ENCODE results near the gene GDAP1L1. TPM values are rescaled to one million over a fixed set of nuclear protein-coding genes. Genes with fewer than 3 reads are reported as not detected.

GDAP1L1 gene
- total and polyA plus RNA-seq, 2 experiments from 2014 or later = 0.77 to 2.2 TPM

DNA sequence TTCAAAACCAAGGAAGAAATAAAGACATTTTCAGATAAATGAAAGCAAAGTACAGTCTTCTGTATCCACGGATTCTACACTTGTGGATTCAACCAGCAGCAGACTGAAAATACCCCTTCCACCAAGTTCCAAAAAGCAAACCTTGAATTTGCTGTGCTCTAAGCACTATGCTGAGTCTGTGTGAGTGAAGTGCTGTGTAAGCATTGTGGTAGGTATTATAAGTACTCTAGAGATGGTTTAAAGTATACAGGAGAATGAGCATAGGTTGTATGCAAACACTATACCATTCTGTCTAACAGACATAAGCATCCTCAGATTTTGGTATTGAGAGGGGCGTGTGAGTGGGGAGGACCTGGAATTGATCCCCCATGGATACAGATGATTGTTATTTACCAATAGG is 46.1 kb upstream of the GDAP1L1 start:
- H4K20me1 ChIP-seq (ENCODE audit: insufficient read depth, poor library complexity, severe bottlenecking) = peaks cover 5% of the 10 kb centered on the region
- no peaks in the 10 kb centered on the region for H3K36me3 ChIP-seq (replicated peaks; ENCODE audit: insufficient read depth, low read depth)
- no peaks in the 10 kb centered on the region for H3K9me2 ChIP-seq (replicated peaks; ENCODE audit: insufficient read depth)
- no peak overlapping the region for H2AFZ ChIP-seq
- no peak for DNase-seq (ENCODE audit: low spot score)
- H3K27me3 ChIP-seq = no peaks in the 10 kb centered on the region
- no peak overlapping the region for H3K4me2 ChIP-seq
- H3K9me3 ChIP-seq (ENCODE audit: low read depth) = no peaks in the 10 kb centered on the region
- peaks cover 57% of the 10 kb centered on the region for H3K79me2 ChIP-seq
- WGBS (ENCODE audit: low lambda C conversion rate, missing lambda C conversion rate) = 96% methylated on average over 2 of the region's 2 CpGs
- no peak overlapping the region for H3K27ac ChIP-seq
- no peak overlapping the region for H3K4me3 ChIP-seq
- no peak for TF ChIP-seq EZH2 (IDR thresholded peaks at IDR 0.05; ENCODE audit: borderline replicate concordance)
- no peaks in the 10 kb centered on the region for H3K4me1 ChIP-seq (ENCODE audit: insufficient read depth)

DNA sequence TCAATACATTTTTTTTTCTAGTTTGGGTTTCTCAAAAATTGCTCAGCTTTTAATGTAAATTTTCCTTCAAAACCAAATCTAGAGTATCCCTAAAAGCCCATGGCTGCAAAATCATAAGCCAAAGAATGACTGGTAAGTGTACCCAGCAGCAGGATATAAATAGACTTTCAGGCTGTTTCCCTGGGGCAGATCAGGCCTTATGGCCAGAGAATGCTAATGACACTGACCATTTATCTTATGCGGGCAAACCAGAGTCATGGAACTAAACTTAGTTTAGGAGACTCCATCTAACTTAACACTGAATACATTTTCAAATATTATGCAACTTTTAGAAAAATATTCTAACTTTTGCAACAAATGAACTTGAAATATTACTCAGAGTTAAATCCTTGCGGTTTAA is 43.9 kb upstream of the GDAP1L1 start:
- H3K79me2 ChIP-seq = peaks cover 79% of the 10 kb centered on the region
- H4K20me1 ChIP-seq (ENCODE audit: insufficient read depth, poor library complexity, severe bottlenecking) = peaks cover 25% of the 10 kb centered on the region
- 89% methylated on average over 2 of the region's 2 CpGs for WGBS (ENCODE audit: low lambda C conversion rate, missing lambda C conversion rate)
- H3K27ac ChIP-seq = no peak overlapping the region
- no peaks in the 10 kb centered on the region for H3K9me2 ChIP-seq (replicated peaks; ENCODE audit: insufficient read depth)
- H2AFZ ChIP-seq = no peak overlapping the region
- no peaks in the 10 kb centered on the region for H3K36me3 ChIP-seq (replicated peaks; ENCODE audit: insufficient read depth, low read depth)
- H3K27me3 ChIP-seq = no peaks in the 10 kb centered on the region
- H3K9me3 ChIP-seq (ENCODE audit: low read depth) = no peaks in the 10 kb centered on the region
- no peak overlapping the region for H3K4me2 ChIP-seq
- H3K4me1 ChIP-seq (ENCODE audit: insufficient read depth) = peaks cover 14% of the 10 kb centered on the region
- no peak for DNase-seq (ENCODE audit: low spot score)
- H3K4me3 ChIP-seq = no peak overlapping the region
- no peak for TF ChIP-seq EZH2 (IDR thresholded peaks at IDR 0.05; ENCODE audit: borderline replicate concordance)
- TF ChIP-seq, protein P1, sequence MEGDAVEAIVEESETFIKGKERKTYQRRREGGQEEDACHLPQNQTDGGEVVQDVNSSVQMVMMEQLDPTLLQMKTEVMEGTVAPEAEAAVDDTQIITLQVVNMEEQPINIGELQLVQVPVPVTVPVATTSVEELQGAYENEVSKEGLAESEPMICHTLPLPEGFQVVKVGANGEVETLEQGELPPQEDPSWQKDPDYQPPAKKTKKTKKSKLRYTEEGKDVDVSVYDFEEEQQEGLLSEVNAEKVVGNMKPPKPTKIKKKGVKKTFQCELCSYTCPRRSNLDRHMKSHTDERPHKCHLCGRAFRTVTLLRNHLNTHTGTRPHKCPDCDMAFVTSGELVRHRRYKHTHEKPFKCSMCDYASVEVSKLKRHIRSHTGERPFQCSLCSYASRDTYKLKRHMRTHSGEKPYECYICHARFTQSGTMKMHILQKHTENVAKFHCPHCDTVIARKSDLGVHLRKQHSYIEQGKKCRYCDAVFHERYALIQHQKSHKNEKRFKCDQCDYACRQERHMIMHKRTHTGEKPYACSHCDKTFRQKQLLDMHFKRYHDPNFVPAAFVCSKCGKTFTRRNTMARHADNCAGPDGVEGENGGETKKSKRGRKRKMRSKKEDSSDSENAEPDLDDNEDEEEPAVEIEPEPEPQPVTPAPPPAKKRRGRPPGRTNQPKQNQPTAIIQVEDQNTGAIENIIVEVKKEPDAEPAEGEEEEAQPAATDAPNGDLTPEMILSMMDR (IDR thresholded peaks at IDR 0.05; ENCODE audit: poor library complexity) = no peak
- no peak for TF ChIP-seq EZH2phosphoT487 (IDR thresholded peaks at IDR 0.05; ENCODE audit: low read depth, severe bottlenecking, unreplicated experiment)

DNA sequence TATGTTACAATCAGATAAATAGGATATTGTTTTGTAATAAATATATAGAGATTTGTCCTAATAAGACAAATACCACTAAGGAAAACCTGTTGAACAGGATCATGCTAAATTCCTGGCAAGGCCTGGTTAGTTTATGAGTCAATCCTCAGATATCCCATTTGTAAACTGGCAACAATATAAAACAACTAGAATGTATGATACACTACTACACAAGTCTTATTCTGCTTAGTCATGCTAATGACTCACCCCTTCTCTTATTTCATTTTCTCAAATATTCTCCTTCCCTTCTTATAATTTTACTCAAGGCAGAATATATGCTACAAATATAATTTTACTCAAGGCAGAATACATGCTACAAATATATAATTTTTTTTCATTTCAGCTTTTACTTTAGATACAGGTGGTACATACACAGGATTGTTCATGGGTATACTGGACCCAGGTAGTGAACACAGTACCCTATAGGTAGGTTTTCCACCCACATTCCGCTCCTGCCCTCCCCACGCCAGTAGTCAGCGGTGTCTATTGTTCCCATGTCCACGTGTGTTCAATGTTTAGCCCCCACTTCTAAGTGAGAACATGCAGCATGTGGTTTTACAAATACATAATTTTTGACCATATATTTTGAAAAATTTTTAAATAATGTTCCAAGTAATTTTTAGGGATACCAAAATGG is 42.8 kb upstream of the GDAP1L1 start:
- Histone ChIP-seq H3K79me2 (peaks cover 90% of the 10 kb centered on the region), H3K9me3 (ENCODE audit: low read depth) (no peaks in the 10 kb centered on the region), H3K4me1 (ENCODE audit: insufficient read depth) (peaks cover 25% of the 10 kb centered on the region), H3K4me3 (no peak overlapping the region), H3K27ac (peak overlapping the region; percentile 62), H3K9me2 (replicated peaks; ENCODE audit: insufficient read depth) (no peaks in the 10 kb centered on the region), H3K27me3 (no peaks in the 10 kb centered on the region), H4K20me1 (ENCODE audit: insufficient read depth, poor library complexity, severe bottlenecking) (peaks cover 36% of the 10 kb centered on the region), H3K4me2 (peak overlapping the region; percentile 16), H3K36me3 (replicated peaks; ENCODE audit: insufficient read depth, low read depth) (no peaks in the 10 kb centered on the region), H2AFZ (no peak overlapping the region)
- TF ChIP-seq EZH2 (IDR thresholded peaks at IDR 0.05; ENCODE audit: borderline replicate concordance) = no peak
- TF ChIP-seq EZH2phosphoT487 (IDR thresholded peaks at IDR 0.05; ENCODE audit: low read depth, severe bottlenecking, unreplicated experiment) = no peak
- TF ChIP-seq, protein P1 (IDR thresholded peaks at IDR 0.05; ENCODE audit: poor library complexity) = no peak
- peak; percentile 42 for DNase-seq (ENCODE audit: low spot score)
- 93% methylated on average over 4 of the region's 4 CpGs for WGBS (ENCODE audit: low lambda C conversion rate, missing lambda C conversion rate)

DNA sequence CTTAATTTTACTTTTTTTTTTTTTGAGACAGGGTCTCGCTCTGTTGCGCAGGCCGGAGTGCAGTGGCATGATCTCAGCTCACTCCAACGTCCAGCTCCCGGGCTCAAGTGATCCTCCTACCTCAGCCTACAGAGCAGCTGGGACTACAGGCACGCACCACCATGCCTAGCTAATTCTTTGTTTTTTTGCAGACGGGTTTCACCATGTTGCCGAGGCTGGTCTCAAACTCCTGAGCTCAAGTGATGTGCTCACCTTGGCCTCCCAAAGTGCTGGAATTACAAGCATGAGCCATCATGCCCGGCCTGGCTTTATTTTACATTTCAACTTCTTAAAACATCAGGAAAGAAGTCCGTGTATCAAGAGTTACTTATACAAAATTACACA is 42.3 kb upstream of the GDAP1L1 start:
- peaks cover 41% of the 10 kb centered on the region for H4K20me1 ChIP-seq (ENCODE audit: insufficient read depth, poor library complexity, severe bottlenecking)
- peak overlapping the region; percentile 62 for H3K27ac ChIP-seq
- no peak for TF ChIP-seq EZH2phosphoT487 (IDR thresholded peaks at IDR 0.05; ENCODE audit: low read depth, severe bottlenecking, unreplicated experiment)
- TF ChIP-seq, protein P1 (IDR thresholded peaks at IDR 0.05; ENCODE audit: poor library complexity) = no peak
- TF ChIP-seq EZH2 (IDR thresholded peaks at IDR 0.05; ENCODE audit: borderline replicate concordance) = no peak
- H3K27me3 ChIP-seq = no peaks in the 10 kb centered on the region
- no peak overlapping the region for H3K4me3 ChIP-seq
- H2AFZ ChIP-seq = no peak overlapping the region
- WGBS (ENCODE audit: low lambda C conversion rate, missing lambda C conversion rate) = 94% methylated on average over 10 of the region's 10 CpGs
- H3K36me3 ChIP-seq (replicated peaks; ENCODE audit: insufficient read depth, low read depth) = no peaks in the 10 kb centered on the region
- no peak for DNase-seq (ENCODE audit: low spot score)
- H3K9me3 ChIP-seq (ENCODE audit: low read depth) = no peaks in the 10 kb centered on the region
- H3K79me2 ChIP-seq = peaks cover 93% of the 10 kb centered on the region
- H3K9me2 ChIP-seq (replicated peaks; ENCODE audit: insufficient read depth) = no peaks in the 10 kb centered on the region
- H3K4me2 ChIP-seq = peak overlapping the region; percentile 16
- peaks cover 26% of the 10 kb centered on the region for H3K4me1 ChIP-seq (ENCODE audit: insufficient read depth)

Measured in hepatocyte (in vitro differentiated cells).